Erythroblast (primary cell): ENCODE measurements around the gene SFRP4.

Experiments used
- GATA1 ChIP-seq: IDR thresholded peaks from 2 replicates; pipeline ENCODE4 v1.6.1; 2011; ENCODE audit warnings: low read depth, mild to moderate bottlenecking, control low read depth, low read length, moderate library complexity
- POLR2A ChIP-seq: IDR thresholded peaks from 2 replicates; pipeline ENCODE4 v1.6.1; 2011; ENCODE audit warnings: mild to moderate bottlenecking, low read length

- TF ChIP-seq POLR2A = no peak
- no peak for TF ChIP-seq GATA1
These were observed 7.4 kb upstream of the SFRP4 start for GRCh38 chr7:37923996-37924395.
